Hepatocyte (in vitro differentiated cells): ENCODE results near the gene GSC. TPM values are rescaled to one million over a fixed set of nuclear protein-coding genes. Genes with fewer than 3 reads are reported as not detected.

Source experiments
- DNase-seq: peaks from one replicate; pipeline ENCODE4 v3.0.0-alpha.2; 2016; ENCODE audit warnings: low spot score
- H2AFZ ChIP-seq: fragments of 200-600 bp; sonication (generic); 2 replicates; pipeline ENCODE4 v1.6.0; 2016; ENCODE audit warnings: antibody characterized with exemption, mild to moderate bottlenecking
- H3K27ac ChIP-seq: fragments of 200-600 bp; sonication (generic); 2 replicates; pipeline ENCODE4 v1.5.1; 2016; ENCODE audit warnings: mild to moderate bottlenecking
- H3K27me3 ChIP-seq: fragments of 200-600 bp; sonication (generic); 2 replicates; pipeline ENCODE4 v1.6.1; 2016
- H3K36me3 ChIP-seq: fragments of 200-600 bp; sonication (generic); replicated peaks from 2 replicates; pipeline ENCODE4 v1.5.1; 2016; ENCODE audit warnings: low read depth; ENCODE audit not compliant: insufficient read depth
- H3K4me1 ChIP-seq: fragments of 200-600 bp; sonication (generic); 2 replicates; pipeline ENCODE4 v1.5.1; 2016; ENCODE audit warnings: mild to moderate bottlenecking, moderate library complexity; ENCODE audit not compliant: insufficient read depth
- H3K4me2 ChIP-seq: fragments of 200-600 bp; sonication (generic); 2 replicates; pipeline ENCODE4 v1.6.0; 2016
- H3K4me3 ChIP-seq: fragments of 200-600 bp; sonication (generic); 2 replicates; pipeline ENCODE4 v1.5.1; 2016; ENCODE audit warnings: mild to moderate bottlenecking
- H3K79me2 ChIP-seq: fragments of 200-600 bp; sonication (generic); 2 replicates; pipeline ENCODE4 v1.6.0; 2017; ENCODE audit warnings: mild to moderate bottlenecking
- H3K9me2 ChIP-seq: fragments of 200-600 bp; sonication (generic); replicated peaks from 2 replicates; pipeline ENCODE4 v1.6.0; 2017; ENCODE audit warnings: mild to moderate bottlenecking; ENCODE audit not compliant: insufficient read depth
- H3K9me3 ChIP-seq: fragments of 200-600 bp; sonication (generic); 2 replicates; pipeline ENCODE4 v1.5.1; 2016; ENCODE audit warnings: low read depth, mild to moderate bottlenecking
- H4K20me1 ChIP-seq: fragments of 200-600 bp; sonication (generic); 2 replicates; pipeline ENCODE4 v1.6.0; 2016; ENCODE audit warnings: mild to moderate bottlenecking; ENCODE audit not compliant: insufficient read depth, poor library complexity, severe bottlenecking
- EZH2 ChIP-seq: fragments of 200-600 bp; sonication (generic); IDR thresholded peaks from 2 replicates; pipeline ENCODE4 v1.6.1; 2016; ENCODE audit warnings: antibody characterized with exemption, mild to moderate bottlenecking, borderline replicate concordance
- EZH2phosphoT487 ChIP-seq: fragments of 200-600 bp; sonication (generic); IDR thresholded peaks from one replicate; pipeline ENCODE4 v1.6.1; 2018; ENCODE audit warnings: antibody characterized with exemption, mild to moderate bottlenecking, low read depth, moderate library complexity; ENCODE audit not compliant: unreplicated experiment, severe bottlenecking
- WGBS: methylation state at CpG from one replicate; pipeline ENCODE4 v1.1.6; 2016; ENCODE audit warnings: low lambda C conversion rate; ENCODE audit errors: missing lambda C conversion rate; 5-methylcytosine and 5-hydroxymethylcytosine counted together
- polyA plus RNA-seq: library from polyadenylated mRNA; unstranded; fragments of >200 nt; fragmentation: Nextera tagmentation; extraction: Ambion mirVana; gene quantifications from 2 replicates; pipeline ENCODE4 v1.2.1, GENCODE V29; 2016
- total RNA-seq: library from RNA; depleted of rRNA; stranded (reverse); fragments of >200 nt; gene quantifications from 2 replicates; pipeline ENCODE4 v1.2.3, GENCODE V29; 2014
- TF ChIP-seq, protein P1 (sequence below): fragments of 200-600 bp; sonication (generic); IDR thresholded peaks from 2 replicates; pipeline ENCODE4 v1.5.1; 2016; ENCODE audit warnings: antibody characterized with exemption, mild to moderate bottlenecking; ENCODE audit not compliant: poor library complexity

Gene GSC
- total and polyA plus RNA-seq, 2 experiments from 2014 or later: 0.17 to 0.30 TPM

DNA sequence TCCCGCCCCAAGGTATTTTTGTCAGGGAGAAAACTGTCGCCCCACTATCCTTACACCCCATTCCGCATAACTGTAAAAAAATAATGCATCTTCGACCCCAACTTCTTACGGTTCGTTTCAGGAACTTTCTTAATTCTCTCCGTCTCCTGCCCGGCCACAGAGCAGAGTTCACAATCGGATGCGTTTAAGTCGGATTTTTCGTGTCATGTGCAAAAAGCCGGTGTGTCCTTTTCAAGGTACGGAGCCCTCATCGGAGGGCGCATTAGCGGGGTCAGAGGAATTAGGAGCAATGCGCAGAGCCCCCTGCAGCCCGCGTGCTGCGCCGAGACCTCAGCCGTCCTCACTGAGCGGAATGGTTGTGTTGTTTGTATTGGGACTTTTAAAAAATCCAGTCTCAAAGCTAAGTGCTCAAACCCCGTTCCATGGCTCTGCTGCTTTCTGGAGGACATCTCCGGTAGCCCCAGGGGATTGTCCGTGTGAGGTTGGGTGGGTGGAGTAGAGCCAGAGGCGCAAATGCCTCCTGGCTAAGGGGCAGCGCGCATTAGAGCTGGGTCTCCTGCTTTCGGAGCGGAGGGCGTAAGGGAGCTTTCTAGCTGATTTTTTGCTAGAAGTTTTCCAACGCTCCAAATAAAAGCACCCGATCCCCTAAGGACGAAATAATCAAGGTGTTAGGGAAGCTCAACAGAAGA is 3.9 kb upstream of the GSC start:
- H3K4me2 ChIP-seq: no peak overlapping the region
- 5% methylated on average over 36 of the region's 36 CpGs for WGBS

DNA sequence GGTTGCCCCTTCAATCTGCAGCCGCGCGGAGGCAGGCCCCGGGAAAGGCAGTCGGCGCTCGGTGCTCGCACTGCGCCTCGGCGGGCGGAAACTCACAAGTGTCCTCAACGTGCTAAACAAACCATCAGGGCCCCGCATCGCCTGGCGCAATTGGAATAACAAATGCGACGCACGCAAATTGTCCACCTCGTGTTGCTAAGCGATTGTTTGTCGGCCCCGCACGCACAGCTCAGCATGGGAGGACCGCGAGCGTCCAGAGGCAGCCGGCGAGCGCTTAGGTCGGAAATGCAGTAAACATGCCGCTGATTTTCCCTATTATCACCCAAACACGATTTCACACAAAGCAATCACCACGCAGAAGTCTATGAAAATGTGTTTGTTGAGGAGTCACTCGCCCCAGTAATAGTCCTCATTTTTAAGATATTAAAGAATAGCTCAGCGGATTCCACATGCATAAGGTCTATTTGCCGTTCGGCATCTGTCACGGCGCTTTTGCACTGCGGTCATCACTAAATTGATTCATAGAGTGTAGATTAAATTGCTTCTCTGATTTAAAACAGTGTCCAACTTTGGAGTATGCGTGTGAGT is 3.2 kb upstream of the GSC start:
- no peaks in the 10 kb centered on the region for H3K9me3 ChIP-seq
- TF ChIP-seq EZH2phosphoT487 (peak; percentile 96), EZH2 (no peak)
- H3K4me2 ChIP-seq: peak overlapping the region; percentile 57
- peaks cover 100% of the 10 kb centered on the region for H3K27me3 ChIP-seq
- no peaks in the 10 kb centered on the region for H3K79me2 ChIP-seq
- peak overlapping the region; percentile 29 for H2AFZ ChIP-seq
- H3K4me1 ChIP-seq: peaks cover 22% of the 10 kb centered on the region
- no peaks in the 10 kb centered on the region for H3K36me3 ChIP-seq
- no peaks in the 10 kb centered on the region for H3K9me2 ChIP-seq
- DNase-seq: peak; percentile 22
- 4% methylated on average over 35 of the region's 42 CpGs for WGBS
- H3K4me3 ChIP-seq: no peak overlapping the region
- no peak overlapping the region for H3K27ac ChIP-seq
- H4K20me1 ChIP-seq: no peaks in the 10 kb centered on the region

More for the DNA sequence above, 3.9 kb upstream of the GSC start:
- no peaks in the 10 kb centered on the region for H3K79me2 ChIP-seq
- no peak overlapping the region for H3K4me3 ChIP-seq
- H3K9me3 ChIP-seq: no peaks in the 10 kb centered on the region
- no peak for DNase-seq
- H3K9me2 ChIP-seq: no peaks in the 10 kb centered on the region
- no peaks in the 10 kb centered on the region for H3K36me3 ChIP-seq
- peak; percentile 95 for TF ChIP-seq EZH2
- TF ChIP-seq EZH2phosphoT487: peak; percentile 89
- TF ChIP-seq, protein P1, sequence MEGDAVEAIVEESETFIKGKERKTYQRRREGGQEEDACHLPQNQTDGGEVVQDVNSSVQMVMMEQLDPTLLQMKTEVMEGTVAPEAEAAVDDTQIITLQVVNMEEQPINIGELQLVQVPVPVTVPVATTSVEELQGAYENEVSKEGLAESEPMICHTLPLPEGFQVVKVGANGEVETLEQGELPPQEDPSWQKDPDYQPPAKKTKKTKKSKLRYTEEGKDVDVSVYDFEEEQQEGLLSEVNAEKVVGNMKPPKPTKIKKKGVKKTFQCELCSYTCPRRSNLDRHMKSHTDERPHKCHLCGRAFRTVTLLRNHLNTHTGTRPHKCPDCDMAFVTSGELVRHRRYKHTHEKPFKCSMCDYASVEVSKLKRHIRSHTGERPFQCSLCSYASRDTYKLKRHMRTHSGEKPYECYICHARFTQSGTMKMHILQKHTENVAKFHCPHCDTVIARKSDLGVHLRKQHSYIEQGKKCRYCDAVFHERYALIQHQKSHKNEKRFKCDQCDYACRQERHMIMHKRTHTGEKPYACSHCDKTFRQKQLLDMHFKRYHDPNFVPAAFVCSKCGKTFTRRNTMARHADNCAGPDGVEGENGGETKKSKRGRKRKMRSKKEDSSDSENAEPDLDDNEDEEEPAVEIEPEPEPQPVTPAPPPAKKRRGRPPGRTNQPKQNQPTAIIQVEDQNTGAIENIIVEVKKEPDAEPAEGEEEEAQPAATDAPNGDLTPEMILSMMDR: no peak
- H4K20me1 ChIP-seq: no peaks in the 10 kb centered on the region
- H3K27ac ChIP-seq: no peak overlapping the region
- peak overlapping the region; percentile 29 for H2AFZ ChIP-seq
- H3K4me1 ChIP-seq: peaks cover 16% of the 10 kb centered on the region
- peaks cover 100% of the 10 kb centered on the region for H3K27me3 ChIP-seq

DNA sequence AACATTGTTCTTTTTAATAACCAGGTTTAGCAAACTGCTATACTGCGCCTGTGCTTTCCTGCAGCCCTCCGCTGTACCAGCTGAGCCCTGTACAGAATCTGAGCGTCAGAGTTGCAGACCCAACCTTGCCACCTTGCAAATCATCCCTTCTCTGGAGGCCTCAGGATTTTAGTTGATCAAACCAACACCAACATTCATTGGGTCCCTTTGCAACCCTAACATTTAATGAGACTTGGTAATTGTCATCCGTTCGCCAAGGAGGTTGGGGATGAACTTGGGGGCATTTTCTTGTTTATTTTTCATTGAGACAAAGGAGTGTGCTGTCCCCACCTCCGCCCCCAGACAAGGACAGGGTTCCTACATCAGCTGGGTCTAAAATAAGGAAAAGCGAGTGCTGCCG is 2.6 kb upstream of the GSC start:
- 16% methylated on average over 8 of the region's 8 CpGs for WGBS
- DNase-seq: no peak
- H2AFZ ChIP-seq: no peak overlapping the region
- H3K9me3 ChIP-seq: no peaks in the 10 kb centered on the region
- peaks cover 22% of the 10 kb centered on the region for H3K4me1 ChIP-seq
- H3K27me3 ChIP-seq: peaks cover 100% of the 10 kb centered on the region
- no peaks in the 10 kb centered on the region for H4K20me1 ChIP-seq
- TF ChIP-seq EZH2phosphoT487: peak; percentile 27
- TF ChIP-seq, protein P1: no peak
- peak overlapping the region; percentile 57 for H3K4me2 ChIP-seq
- no peak overlapping the region for H3K4me3 ChIP-seq
- no peak overlapping the region for H3K27ac ChIP-seq
- H3K79me2 ChIP-seq: no peaks in the 10 kb centered on the region
- no peaks in the 10 kb centered on the region for H3K9me2 ChIP-seq
- H3K36me3 ChIP-seq: no peaks in the 10 kb centered on the region

DNA sequence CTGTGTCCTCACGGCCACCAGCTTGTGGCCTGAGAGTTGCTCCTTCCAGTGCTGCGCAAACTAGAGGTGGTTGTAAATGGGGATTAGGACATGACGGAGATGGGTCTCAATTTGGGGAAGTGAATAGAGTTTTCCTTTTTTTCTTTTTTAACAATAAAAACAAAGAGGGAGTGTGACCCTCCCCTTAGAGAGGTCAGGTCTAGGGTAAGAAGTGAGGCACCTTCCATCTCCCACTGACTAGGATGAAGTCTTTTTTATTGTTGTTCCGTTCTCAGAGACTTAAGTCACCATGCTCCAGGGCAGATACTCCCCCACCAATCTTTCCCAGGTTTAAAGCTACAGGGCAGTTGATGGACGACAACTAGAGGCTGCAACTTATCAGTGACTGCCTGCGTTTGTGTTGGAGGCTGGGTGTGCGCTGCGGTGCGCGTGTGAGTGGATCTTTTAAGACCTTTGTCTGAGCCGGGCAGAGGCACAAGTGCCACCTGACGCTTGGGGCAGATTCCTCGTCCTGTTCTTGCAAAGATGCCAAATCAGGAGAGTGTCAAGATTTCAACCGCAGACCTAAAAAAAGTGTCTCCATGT is 2.1 kb upstream of the GSC start:
- Histone ChIP-seq H2AFZ (no peak overlapping the region), H3K4me3 (no peak overlapping the region), H3K27me3 (peaks cover 100% of the 10 kb centered on the region), H3K27ac (no peak overlapping the region), H3K9me2 (no peaks in the 10 kb centered on the region), H3K79me2 (no peaks in the 10 kb centered on the region), H4K20me1 (no peaks in the 10 kb centered on the region), H3K4me1 (peaks cover 22% of the 10 kb centered on the region), H3K36me3 (no peaks in the 10 kb centered on the region), H3K9me3 (no peaks in the 10 kb centered on the region), H3K4me2 (no peak overlapping the region)
- no peak for TF ChIP-seq EZH2phosphoT487
- TF ChIP-seq, protein P1: no peak
- no peak for TF ChIP-seq EZH2
- no peak for DNase-seq
- WGBS: 19% methylated on average over 14 of the region's 14 CpGs
